Stimulated activated effector memory CD8-positive, alpha-beta T cell treated with anti-CD3 and anti-CD28 coated beads, Interleukin-12 subunit alpha, Interleukin-12 subunit beta, amount 100 ng/mL, for 72 hours (primary cell): Measurements from ENCODE around the gene DNAL1.
A peak's percentile ranks its signal among the peaks of the same experiment; 100 is the strongest.

Source experiments
- ATAC-seq: fragments of 150-1000 bp; cut with Tn5 transposase; 2 replicates; pipeline ENCODE4 v1.10.0; 2021
- DNase-seq, 2 donors: peaks; one replicate each; pipeline ENCODE4 v3.0.0; 2021 to 2022; ENCODE audit warnings: low spot score in 2 of 2
- H3K27ac Mint-ChIP-seq: one replicate; pipeline ENCODE4 v1.8.0; 2022; ENCODE audit warnings: mild to moderate bottlenecking, mixed read lengths
- H3K36me3 Mint-ChIP-seq: one replicate; pipeline ENCODE4 v1.8.0; 2022; ENCODE audit warnings: mild to moderate bottlenecking, mixed read lengths
- H3K4me1 Mint-ChIP-seq: one replicate; pipeline ENCODE4 v1.8.0; 2022; ENCODE audit warnings: mixed read lengths
- H3K4me3 Mint-ChIP-seq: one replicate; pipeline ENCODE4 v1.8.0; 2022; ENCODE audit warnings: mild to moderate bottlenecking, mixed read lengths
- H3K9me3 Mint-ChIP-seq: one replicate; pipeline ENCODE4 v1.8.0; 2022; ENCODE audit warnings: mixed read lengths

Gene DNAL1

DNA sequence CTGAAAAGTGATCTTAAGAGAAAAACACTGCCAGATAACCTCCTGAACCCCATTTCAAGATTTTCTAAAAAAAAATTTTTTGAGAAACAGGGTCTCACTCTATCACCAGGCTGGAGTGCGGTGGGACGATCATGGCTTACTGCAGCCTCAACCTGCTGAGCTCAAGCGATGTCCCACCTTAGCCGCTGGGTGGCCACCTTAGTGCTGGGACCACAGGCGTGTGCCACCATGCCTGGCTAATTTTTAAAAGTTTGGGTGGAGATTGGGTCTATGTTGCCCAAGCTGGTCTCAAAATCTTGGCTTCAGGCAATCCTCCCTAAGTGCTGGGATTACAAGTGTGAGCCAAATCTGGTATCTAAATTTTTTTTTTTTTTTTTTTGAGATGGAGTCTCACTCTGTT lies 66.0 kb downstream of the DNAL1 start:
- peaks cover 36% of the 10 kb centered on the region for H3K36me3 Mint-ChIP-seq
- DNase-seq (no peak), ATAC-seq (no peak)
- H3K4me3 Mint-ChIP-seq, result peak overlapping the region; percentile 99
- H3K9me3 Mint-ChIP-seq, result no peaks in the 10 kb centered on the region
- H3K4me1 Mint-ChIP-seq, result peaks cover 42% of the 10 kb centered on the region
- no peak overlapping the region for H3K27ac Mint-ChIP-seq

DNA sequence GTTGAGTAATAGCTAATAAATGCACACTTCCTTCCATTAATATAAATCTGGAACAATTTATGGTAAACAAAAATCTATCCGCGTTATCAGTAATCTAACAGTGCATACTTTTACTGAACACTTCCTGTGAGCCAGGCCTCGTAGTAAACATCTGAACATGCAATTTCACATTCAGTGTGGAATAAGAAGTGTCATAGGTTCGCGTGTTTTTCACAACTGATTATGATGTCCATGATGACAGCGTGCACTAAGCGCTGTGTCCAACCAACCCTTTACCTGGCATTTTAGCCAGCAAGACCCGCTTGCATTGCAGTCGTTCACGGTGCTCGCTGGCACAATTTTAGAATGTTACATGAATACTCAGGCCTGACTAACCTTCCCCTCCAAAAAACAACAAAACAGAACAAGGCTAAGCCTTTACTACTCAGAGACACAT lies 67.3 kb downstream of the DNAL1 start:
- peaks cover 50% of the 10 kb centered on the region for H3K36me3 Mint-ChIP-seq
- peaks cover 37% of the 10 kb centered on the region for H3K4me1 Mint-ChIP-seq
- peak; percentile 27 for ATAC-seq
- DNase-seq, result peak in 1 of 2 donors; percentile 58
- no peaks in the 10 kb centered on the region for H3K9me3 Mint-ChIP-seq
- H3K4me3 Mint-ChIP-seq, result peak overlapping the region; percentile 99
- peak overlapping the region; percentile 99 for H3K27ac Mint-ChIP-seq

- ATAC-seq (peak; percentile 57), DNase-seq (peak; percentile 33 to 76)
- H3K4me3 Mint-ChIP-seq, result peak overlapping the region; percentile 99
- H3K9me3 Mint-ChIP-seq, result no peaks in the 10 kb centered on the region
- peak overlapping the region; percentile 99 for H3K27ac Mint-ChIP-seq
- H3K4me1 Mint-ChIP-seq, result peaks cover 37% of the 10 kb centered on the region
- H3K36me3 Mint-ChIP-seq, result peaks cover 56% of the 10 kb centered on the region
Measured at GRCh38 chr14:73712540-73713180, 67.9 kb downstream of the DNAL1 start.

- Mint-ChIP-seq H3K9me3 (no peaks in the 10 kb centered on the region), H3K36me3 (peaks cover 62% of the 10 kb centered on the region), H3K4me3 (peak overlapping the region; percentile 99), H3K27ac (peak overlapping the region; percentile 99), H3K4me1 (peaks cover 33% of the 10 kb centered on the region)
- no peak for ATAC-seq
- DNase-seq, result no peak
Measured at GRCh38 chr14:73713206-73713802, 68.5 kb downstream of the DNAL1 start.

- Mint-ChIP-seq H3K4me3 (peak within 1 kb of the TSS; percentile 99), H3K27ac (peak within 1 kb of the TSS; percentile 99), H3K9me3 (no peaks in the 10 kb centered on the region), H3K4me1 (peaks cover 29% of the 10 kb centered on the region), H3K36me3 (peaks cover 69% of the 10 kb centered on the region)
- ATAC-seq (peak; percentile 86), DNase-seq (peak; percentile 88 to 93)
Measured at GRCh38 chr14:73713803-73714655, 69.2 kb downstream of the DNAL1 start, which contains the start of gene PNMA1. TSS of gene PNMA1 (minus strand) at chr14:73714384. CDS start at chr14:73713639, 745 bp downstream.

DNA sequence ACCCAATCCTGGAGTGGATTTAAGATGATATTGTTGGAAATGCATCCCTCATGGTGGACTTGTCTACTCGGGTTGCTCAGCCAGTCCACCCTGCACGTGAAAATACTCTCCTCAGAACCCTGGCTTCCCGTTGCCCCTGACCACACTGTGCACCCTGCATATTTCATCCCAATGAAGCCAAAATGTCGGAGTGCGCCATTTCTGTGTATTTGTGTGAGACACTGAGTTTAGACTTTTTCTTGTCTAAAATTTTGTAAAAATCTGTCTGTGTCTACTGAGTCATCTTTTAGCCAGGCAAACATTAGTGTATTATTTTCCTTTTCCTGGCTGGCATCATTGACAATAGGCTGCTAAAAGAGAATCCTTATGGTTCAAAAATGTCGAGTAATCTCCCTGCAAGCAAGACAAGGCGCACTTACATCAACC lies 69.9 kb downstream of the DNAL1 start:
- Mint-ChIP-seq H3K4me3 (peak overlapping the region; percentile 99), H3K4me1 (peaks cover 27% of the 10 kb centered on the region), H3K27ac (peak overlapping the region; percentile 99), H3K36me3 (peaks cover 76% of the 10 kb centered on the region), H3K9me3 (no peaks in the 10 kb centered on the region)
- ATAC-seq (no peak), DNase-seq (no peak)

GRCh38 chr14:73715707-73716106 lies 70.9 kb downstream of the DNAL1 start:
- no peak for ATAC-seq
- no peak overlapping the region for H3K4me3 Mint-ChIP-seq
- DNase-seq, result no peak
- H3K4me1 Mint-ChIP-seq, result peaks cover 20% of the 10 kb centered on the region
- no peak overlapping the region for H3K27ac Mint-ChIP-seq
- H3K9me3 Mint-ChIP-seq, result no peaks in the 10 kb centered on the region
- peaks cover 86% of the 10 kb centered on the region for H3K36me3 Mint-ChIP-seq

DNA sequence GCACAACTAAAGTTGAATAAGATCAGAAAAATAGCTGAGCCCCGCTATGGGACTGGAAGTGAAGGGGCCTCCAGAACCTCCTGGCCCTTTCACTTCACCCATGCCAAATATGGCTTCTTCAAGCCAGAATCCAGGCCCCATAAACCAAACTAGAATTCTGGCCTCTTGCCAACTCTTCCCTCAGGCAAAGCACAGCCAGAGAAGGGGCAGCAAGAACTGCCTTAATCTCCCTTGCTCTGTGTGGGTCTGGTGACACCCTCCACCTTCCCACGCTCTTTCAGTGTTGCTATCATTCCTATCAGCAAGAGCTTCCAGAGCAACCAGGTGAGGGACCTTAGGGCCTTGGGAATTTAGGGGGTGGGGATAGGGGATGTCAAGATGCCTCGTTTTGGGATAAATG lies 72.5 kb downstream of the DNAL1 start:
- Mint-ChIP-seq H3K9me3 (no peaks in the 10 kb centered on the region), H3K4me1 (peaks cover 15% of the 10 kb centered on the region), H3K27ac (peak overlapping the region; percentile 90), H3K36me3 (peaks cover 98% of the 10 kb centered on the region), H3K4me3 (no peak overlapping the region)
- no peak for DNase-seq
- ATAC-seq, result no peak

GRCh38 chr14:73717711-73718417 lies 73.1 kb downstream of the DNAL1 start:
- H3K36me3 Mint-ChIP-seq, result peaks cover 100% of the 10 kb centered on the region
- no peaks in the 10 kb centered on the region for H3K9me3 Mint-ChIP-seq
- peaks cover 9% of the 10 kb centered on the region for H3K4me1 Mint-ChIP-seq
- DNase-seq, result no peak
- no peak for ATAC-seq
- H3K27ac Mint-ChIP-seq, result peak overlapping the region; percentile 90
- no peak overlapping the region for H3K4me3 Mint-ChIP-seq

- Mint-ChIP-seq H3K36me3 (peaks cover 100% of the 10 kb centered on the region), H3K27ac (peak overlapping the region; percentile 90), H3K9me3 (no peaks in the 10 kb centered on the region), H3K4me1 (peaks cover 8% of the 10 kb centered on the region), H3K4me3 (no peak overlapping the region)
- ATAC-seq (no peak), DNase-seq (no peak)
Measured at GRCh38 chr14:73718418-73719251, 73.8 kb downstream of the DNAL1 start.

DNA sequence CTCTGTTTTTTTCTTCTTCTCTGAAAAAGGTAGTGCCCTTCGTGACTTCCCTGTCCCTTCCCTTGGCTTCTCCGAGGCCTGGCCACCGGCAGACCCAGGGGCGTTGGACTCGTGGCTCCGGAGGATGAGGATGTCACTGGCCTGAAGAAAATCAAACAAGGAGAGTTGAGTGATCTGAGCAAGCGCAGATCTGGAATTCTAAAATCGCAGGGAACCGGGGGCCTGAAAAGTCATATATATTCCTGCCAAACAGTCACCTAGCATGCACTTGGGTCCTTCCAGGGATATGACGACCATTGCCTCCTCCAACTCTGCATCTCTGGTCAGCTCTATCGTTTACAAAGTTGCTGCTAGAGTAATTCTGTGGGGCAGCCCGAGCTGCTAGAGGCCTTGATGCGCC lies 74.6 kb downstream of the DNAL1 start:
- Mint-ChIP-seq H3K4me1 (peaks cover 12% of the 10 kb centered on the region), H3K27ac (peak overlapping the region; percentile 43), H3K4me3 (no peak overlapping the region), H3K36me3 (peaks cover 100% of the 10 kb centered on the region), H3K9me3 (no peaks in the 10 kb centered on the region)
- no peak for DNase-seq
- no peak for ATAC-seq

- H3K9me3 Mint-ChIP-seq, result no peaks in the 10 kb centered on the region
- H3K4me3 Mint-ChIP-seq, result no peak overlapping the region
- peaks cover 100% of the 10 kb centered on the region for H3K36me3 Mint-ChIP-seq
- DNase-seq (no peak), ATAC-seq (no peak)
- peaks cover 16% of the 10 kb centered on the region for H3K4me1 Mint-ChIP-seq
- peak overlapping the region; percentile 43 for H3K27ac Mint-ChIP-seq
Measured at GRCh38 chr14:73719791-73720190, 75.0 kb downstream of the DNAL1 start.

GRCh38 chr14:73720636-73721035 lies 75.8 kb downstream of the DNAL1 start:
- Mint-ChIP-seq H3K27ac (peak overlapping the region; percentile 92), H3K4me3 (no peak overlapping the region), H3K36me3 (peaks cover 100% of the 10 kb centered on the region), H3K4me1 (peaks cover 22% of the 10 kb centered on the region), H3K9me3 (no peaks in the 10 kb centered on the region)
- ATAC-seq, result no peak
- no peak for DNase-seq

DNA sequence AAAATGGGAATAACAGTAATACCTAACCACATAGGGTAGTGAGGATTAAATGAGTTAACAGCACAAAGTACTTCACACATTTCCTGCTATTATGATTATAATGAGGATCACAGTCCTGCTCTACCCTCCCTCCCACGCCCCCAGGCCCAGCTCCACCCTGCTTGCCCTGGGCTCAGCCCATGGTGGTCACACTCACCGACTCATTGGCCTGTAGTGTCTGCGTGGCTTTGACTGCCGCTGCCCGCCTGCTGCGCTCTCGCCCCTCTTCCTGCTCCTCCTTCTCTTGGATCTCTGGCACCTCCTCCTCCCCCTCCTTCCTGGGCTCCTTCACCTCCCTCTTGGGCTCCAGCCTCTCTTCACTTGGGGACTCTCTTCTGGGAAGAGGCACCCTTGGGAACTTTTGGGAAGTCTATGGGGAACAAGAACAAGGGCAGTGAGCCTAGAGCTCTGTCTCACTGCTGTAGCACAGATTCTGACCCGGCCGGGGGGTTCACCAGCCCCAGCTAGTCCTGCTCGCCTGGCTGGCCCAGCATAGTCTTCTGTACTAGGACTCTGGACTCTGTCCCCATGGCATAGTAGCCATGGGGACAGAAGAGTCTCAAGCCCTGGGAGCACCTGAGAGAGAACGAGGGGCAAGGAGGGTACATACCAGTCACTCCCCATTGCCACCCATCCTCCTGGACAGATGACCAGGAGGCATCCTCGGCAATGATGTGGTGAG lies 76.5 kb downstream of the DNAL1 start:
- peak overlapping the region; percentile 92 for H3K27ac Mint-ChIP-seq
- DNase-seq (no peak), ATAC-seq (no peak)
- H3K4me1 Mint-ChIP-seq, result peaks cover 26% of the 10 kb centered on the region
- H3K4me3 Mint-ChIP-seq, result no peak overlapping the region
- no peaks in the 10 kb centered on the region for H3K9me3 Mint-ChIP-seq
- peaks cover 100% of the 10 kb centered on the region for H3K36me3 Mint-ChIP-seq
